ENCODE results near the gene TMUB1.

The TMUB1 gene

DNA sequence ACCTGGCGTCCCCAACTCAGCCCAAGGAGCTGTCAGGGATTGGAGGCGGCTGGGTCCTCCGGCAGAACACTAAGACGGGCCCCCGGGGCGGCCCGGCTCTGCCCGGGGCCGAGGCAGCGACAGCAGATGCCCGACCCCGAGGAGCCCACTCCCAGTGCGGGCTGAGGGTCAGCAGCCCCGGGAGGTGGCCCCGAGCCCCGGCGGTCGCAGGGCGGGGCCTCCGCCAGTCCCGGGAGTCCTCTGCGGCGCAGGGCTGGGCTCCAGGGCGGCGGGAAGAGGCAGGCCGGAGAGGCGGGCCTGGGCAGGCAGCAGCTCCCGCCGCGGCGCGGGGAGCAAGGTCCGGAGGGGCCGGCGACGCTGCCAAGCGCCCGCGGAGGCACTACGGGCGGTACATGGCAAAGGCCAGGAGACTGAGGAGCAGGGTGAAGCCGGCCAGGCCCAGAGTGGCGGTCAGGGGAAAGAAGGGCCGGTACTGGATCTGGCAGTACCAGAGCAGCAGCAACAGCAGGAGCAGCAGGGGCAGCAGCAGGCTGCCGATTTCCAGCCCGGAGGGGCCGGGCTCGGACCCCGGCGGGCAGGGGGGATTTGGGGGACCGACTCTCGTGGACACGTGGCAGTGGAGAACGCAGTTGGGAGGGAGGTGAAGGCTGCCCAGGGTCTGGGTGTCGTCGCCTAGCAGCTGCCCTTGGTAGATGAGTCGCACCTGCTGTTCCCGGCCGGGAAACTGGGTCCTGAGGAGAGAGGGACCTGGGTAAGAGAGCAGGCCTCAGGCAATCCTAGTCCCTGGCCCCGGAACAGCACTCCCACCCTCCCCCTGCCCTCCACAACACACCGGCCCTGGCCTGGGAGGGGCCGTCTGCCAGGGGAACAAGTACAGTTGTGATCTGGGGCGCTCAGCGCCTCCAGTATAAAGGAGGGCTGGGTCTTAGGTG lies 1.9 kb downstream of the TMUB1 start:
- peak overlapping the region; percentile 84 for H3K27ac ChIP-seq (ENCODE audit: low read length)
- peaks cover 33% of the 10 kb centered on the region for H4K20me1 ChIP-seq (ENCODE audit: insufficient read depth, low read length)
- DNase-seq (no peak), ATAC-seq (ENCODE audit: insufficient read depth, low read depth) (no peak)
- peaks cover 47% of the 10 kb centered on the region for H3K36me3 ChIP-seq (ENCODE audit: insufficient read depth, low read length)
- H3K9me3 ChIP-seq (ENCODE audit: insufficient read depth, low read length, severe bottlenecking) = no peaks in the 10 kb centered on the region
- no peak for TF ChIP-seq EZH2 (IDR thresholded peaks at IDR 0.05; ENCODE audit: borderline replicate concordance, low read depth, low read length, severe bottlenecking)
- TF ChIP-seq, protein P1, sequence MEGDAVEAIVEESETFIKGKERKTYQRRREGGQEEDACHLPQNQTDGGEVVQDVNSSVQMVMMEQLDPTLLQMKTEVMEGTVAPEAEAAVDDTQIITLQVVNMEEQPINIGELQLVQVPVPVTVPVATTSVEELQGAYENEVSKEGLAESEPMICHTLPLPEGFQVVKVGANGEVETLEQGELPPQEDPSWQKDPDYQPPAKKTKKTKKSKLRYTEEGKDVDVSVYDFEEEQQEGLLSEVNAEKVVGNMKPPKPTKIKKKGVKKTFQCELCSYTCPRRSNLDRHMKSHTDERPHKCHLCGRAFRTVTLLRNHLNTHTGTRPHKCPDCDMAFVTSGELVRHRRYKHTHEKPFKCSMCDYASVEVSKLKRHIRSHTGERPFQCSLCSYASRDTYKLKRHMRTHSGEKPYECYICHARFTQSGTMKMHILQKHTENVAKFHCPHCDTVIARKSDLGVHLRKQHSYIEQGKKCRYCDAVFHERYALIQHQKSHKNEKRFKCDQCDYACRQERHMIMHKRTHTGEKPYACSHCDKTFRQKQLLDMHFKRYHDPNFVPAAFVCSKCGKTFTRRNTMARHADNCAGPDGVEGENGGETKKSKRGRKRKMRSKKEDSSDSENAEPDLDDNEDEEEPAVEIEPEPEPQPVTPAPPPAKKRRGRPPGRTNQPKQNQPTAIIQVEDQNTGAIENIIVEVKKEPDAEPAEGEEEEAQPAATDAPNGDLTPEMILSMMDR (IDR thresholded peaks at IDR 0.05; ENCODE audit: borderline replicate concordance, extremely low read depth, low read length, poor library complexity, severe bottlenecking) = no peak
- H3K4me2 ChIP-seq (ENCODE audit: insufficient read depth, low read length) = peak overlapping the region; percentile 97
- H3K79me2 ChIP-seq (ENCODE audit: insufficient read depth, low read length) = peaks cover 49% of the 10 kb centered on the region
- H3K4me3 ChIP-seq (ENCODE audit: low read depth in 1 of 2, low read length in 2 of 2) = peak overlapping the region; percentile 91 to 93; a peak in 3 of 4 replicates
- peaks cover 65% of the 10 kb centered on the region for H3K4me1 ChIP-seq (ENCODE audit: insufficient read depth, low read length)
- peak overlapping the region; percentile 99 for H3K9ac ChIP-seq (ENCODE audit: low read depth, low read length)
- H3K27me3 ChIP-seq (ENCODE audit: insufficient read depth, low read length, poor library complexity) = peaks cover 14% of the 10 kb centered on the region
- H2AFZ ChIP-seq (ENCODE audit: low read depth, low read length) = peak overlapping the region; percentile 75

DNA sequence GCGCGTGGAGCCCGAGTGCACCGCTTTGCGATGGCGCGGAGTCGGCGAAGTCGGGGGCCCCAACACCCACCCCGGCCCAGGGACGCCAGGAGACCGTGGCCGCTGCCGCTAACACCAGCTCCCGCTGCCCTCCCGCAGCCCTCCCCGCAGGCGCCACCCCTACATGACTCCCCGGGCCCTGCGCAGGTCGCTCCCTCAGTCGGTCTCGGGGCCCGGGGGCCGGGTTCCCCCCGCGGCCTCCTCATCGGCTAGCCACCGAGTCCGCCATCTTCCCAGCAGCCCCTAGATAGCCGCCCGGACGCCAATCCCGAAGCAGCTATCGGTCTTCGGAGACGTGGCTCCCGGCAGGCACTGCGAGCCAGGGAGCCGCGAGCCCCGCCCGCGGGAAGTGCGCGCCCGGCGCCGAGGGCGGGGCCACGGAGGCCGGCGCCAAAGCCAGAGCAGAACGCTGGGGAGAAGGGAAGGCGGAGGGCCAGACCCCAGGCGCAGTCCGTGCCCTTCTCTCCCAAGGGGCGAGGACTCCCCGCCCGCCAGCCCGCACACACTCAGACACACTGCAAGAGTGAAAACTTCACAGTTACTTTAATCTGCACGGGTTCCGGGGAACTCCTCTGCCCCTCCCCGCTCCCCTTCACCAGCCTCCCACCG lies 2.6 kb downstream of the TMUB1 start, which contains the start of gene FASTK:
Gene FASTK (minus strand): TSS at position 288 of the 648 bp plus-strand sequence. CDS start 43 bp downstream, at position 245.
- Histone ChIP-seq H3K79me2 (ENCODE audit: insufficient read depth, low read length) (peaks cover 49% of the 10 kb centered on the region), H3K27me3 (ENCODE audit: insufficient read depth, low read length, poor library complexity) (peaks cover 10% of the 10 kb centered on the region), H3K27ac (ENCODE audit: low read length) (peak within 1 kb of the TSS; percentile 92), H3K36me3 (ENCODE audit: insufficient read depth, low read length) (peaks cover 54% of the 10 kb centered on the region), H4K20me1 (ENCODE audit: insufficient read depth, low read length) (peaks cover 39% of the 10 kb centered on the region), H3K4me1 (ENCODE audit: insufficient read depth, low read length) (peaks cover 60% of the 10 kb centered on the region), H2AFZ (ENCODE audit: low read depth, low read length) (peak within 1 kb of the TSS; percentile 94), H3K4me3 (ENCODE audit: low read depth in 1 of 2, low read length in 2 of 2) (peak within 1 kb of the TSS; percentile 91 to 93), H3K9me3 (ENCODE audit: insufficient read depth, low read length, severe bottlenecking) (no peaks in the 10 kb centered on the region), H3K4me2 (ENCODE audit: insufficient read depth, low read length) (peak within 1 kb of the TSS; percentile 97), H3K9ac (ENCODE audit: low read depth, low read length) (peak within 1 kb of the TSS; percentile 99)
- DNase-seq = peak; percentile 91
- TF ChIP-seq, protein P1 (IDR thresholded peaks at IDR 0.05; ENCODE audit: borderline replicate concordance, extremely low read depth, low read length, poor library complexity, severe bottlenecking) = no peak
- no peak for TF ChIP-seq EZH2 (IDR thresholded peaks at IDR 0.05; ENCODE audit: borderline replicate concordance, low read depth, low read length, severe bottlenecking)
- peak; percentile 83 for ATAC-seq (ENCODE audit: insufficient read depth, low read depth)

DNA sequence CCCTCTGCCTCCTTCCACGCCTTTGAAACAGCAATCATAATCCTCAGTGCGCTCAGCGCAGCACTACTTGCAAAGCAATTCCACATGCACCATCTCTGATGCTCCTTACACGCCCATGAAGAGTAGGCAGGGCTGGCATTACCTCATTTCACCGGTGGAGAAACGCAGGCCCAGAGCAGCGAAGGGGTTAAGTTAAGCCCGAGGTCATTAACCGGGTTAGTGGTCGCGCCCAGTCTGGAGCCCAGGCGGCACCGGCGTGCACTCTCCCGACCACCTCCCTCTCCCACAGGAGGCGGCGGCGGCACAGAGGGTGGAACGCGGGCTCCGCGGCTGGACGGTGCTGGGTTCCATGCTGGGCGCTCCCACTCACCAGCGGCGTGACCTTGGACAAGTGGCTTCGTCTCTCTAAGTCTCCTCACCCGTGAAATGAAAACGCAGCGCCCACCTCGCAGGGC lies 3.2 kb downstream of the TMUB1 start:
- peaks cover 55% of the 10 kb centered on the region for H3K4me1 ChIP-seq (ENCODE audit: insufficient read depth, low read length)

More for the DNA sequence above, 3.2 kb downstream of the TMUB1 start:
- H2AFZ ChIP-seq (ENCODE audit: low read depth, low read length) = peak overlapping the region; percentile 94
- peak; percentile 4 for ATAC-seq (ENCODE audit: insufficient read depth, low read depth)
- H3K9me3 ChIP-seq (ENCODE audit: insufficient read depth, low read length, severe bottlenecking) = no peaks in the 10 kb centered on the region
- no peak for TF ChIP-seq EZH2 (IDR thresholded peaks at IDR 0.05; ENCODE audit: borderline replicate concordance, low read depth, low read length, severe bottlenecking)
- TF ChIP-seq, protein P1 (IDR thresholded peaks at IDR 0.05; ENCODE audit: borderline replicate concordance, extremely low read depth, low read length, poor library complexity, severe bottlenecking) = no peak
- peaks cover 4% of the 10 kb centered on the region for H3K27me3 ChIP-seq (ENCODE audit: insufficient read depth, low read length, poor library complexity)
- peak overlapping the region; percentile 92 for H3K27ac ChIP-seq (ENCODE audit: low read length)
- peak overlapping the region; percentile 97 for H3K4me2 ChIP-seq (ENCODE audit: insufficient read depth, low read length)
- H3K4me3 ChIP-seq (ENCODE audit: low read depth in 1 of 2, low read length in 2 of 2) = peak overlapping the region; percentile 91 to 93
- peak; percentile 39 for DNase-seq
- peak overlapping the region; percentile 99 for H3K9ac ChIP-seq (ENCODE audit: low read depth, low read length)
- peaks cover 49% of the 10 kb centered on the region for H3K79me2 ChIP-seq (ENCODE audit: insufficient read depth, low read length)
- peaks cover 39% of the 10 kb centered on the region for H4K20me1 ChIP-seq (ENCODE audit: insufficient read depth, low read length)
- peaks cover 60% of the 10 kb centered on the region for H3K36me3 ChIP-seq (ENCODE audit: insufficient read depth, low read length)

Data from DND-41 (cell line).